ENCODE results near the gene WDR74. TPM values are rescaled to one million over a fixed set of nuclear protein-coding genes. Genes with fewer than 3 reads are reported as not detected.

The WDR74 gene
- total and polyA plus RNA-seq, 2 of the 13 experiments (the other 11 are each of a cell fraction or from before 2014, with no cell fraction given): 77.0 to 83.3 TPM

DNA sequence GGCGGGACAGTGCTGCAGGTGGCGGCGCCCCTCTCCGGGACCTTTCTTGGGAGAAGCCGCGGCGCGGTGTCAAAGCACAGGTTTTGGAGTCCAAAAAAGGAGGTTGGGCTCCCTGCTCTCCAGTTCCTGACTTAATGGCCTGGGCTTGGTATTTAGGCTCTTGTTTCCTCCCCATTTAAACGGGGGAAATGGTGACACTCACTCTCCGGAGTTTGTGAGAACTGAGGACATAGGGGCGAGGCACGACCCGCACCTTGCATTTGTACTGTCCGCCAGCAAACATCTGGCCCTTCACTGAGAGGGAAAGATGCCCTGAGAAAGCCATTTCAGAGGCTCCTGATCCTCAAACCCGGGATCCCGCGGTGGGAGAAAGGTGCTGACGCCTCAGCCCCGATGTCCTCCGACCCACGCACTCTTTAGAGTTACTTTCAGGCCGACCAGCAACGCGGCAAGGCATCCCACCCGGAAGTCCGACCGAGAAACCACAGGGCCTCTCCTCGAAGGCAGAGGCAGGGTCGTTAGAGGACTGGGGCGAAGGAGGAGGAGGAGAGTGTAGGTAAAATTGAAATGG is 2.9 kb upstream of the WDR74 start (continued):
- TF ChIP-seq MTA1 (CRISPR knock-in tag; IDR thresholded peaks at IDR 0.05; ENCODE audit: borderline replicate concordance): 0 out of 2 replicates have a peak, but pooled peaks have one; percentile 13
- TF ChIP-seq HDAC1 (CRISPR knock-in tag; IDR thresholded peaks at IDR 0.05): 0 out of 2 replicates have a peak, but pooled peaks have one; percentile 41

DNA sequence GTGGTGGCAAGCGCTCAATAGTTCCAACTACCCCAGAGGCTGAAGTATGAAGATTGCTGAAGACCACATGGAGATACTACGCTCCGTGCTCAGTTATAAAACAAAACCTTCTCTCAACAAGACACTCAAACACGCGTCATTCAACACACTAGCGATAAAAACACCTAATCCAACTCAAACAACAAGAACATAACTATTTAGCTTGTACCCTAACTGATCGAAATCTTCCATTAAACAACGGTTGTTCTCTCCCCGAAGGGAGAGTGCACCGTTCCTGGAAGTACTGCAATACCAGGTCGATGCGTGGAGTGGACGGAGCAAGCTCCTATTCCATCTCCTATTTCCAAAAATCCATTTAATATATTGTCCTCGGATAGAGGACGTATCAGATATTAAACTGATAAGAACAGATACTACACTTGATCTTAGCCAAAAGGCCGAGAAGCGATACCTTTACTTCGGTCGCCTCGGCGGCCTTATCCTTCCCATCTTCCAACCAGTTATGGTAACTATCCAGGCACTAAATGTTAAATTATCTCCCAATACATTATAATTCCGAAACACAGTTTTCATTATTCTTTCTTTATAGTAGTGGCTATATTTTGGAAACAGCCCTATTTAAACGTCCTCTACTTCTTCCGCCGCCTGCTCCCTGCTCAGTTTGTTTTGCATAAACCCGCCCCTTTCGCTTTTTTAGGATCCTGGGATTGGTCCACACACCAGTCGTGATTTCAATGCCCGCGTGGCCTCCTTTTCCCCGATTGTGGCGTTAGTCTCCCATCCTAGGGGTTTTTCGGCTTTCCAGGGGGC is 2.2 kb upstream of the WDR74 start:
- DNase-seq (ENCODE audit: low spot score) (peak; percentile 98), ATAC-seq (peak; percentile 78), FAIRE-seq (peak; percentile 100)
- peak overlapping the region; percentile 94 for H3K4me2 ChIP-seq (ENCODE audit: low read depth, low read length)
- no peaks in the 10 kb centered on the region for H4K20me1 ChIP-seq (ENCODE audit: insufficient read depth, low read length)
- H3K79me2 ChIP-seq (ENCODE audit: insufficient read depth, low read length): peaks cover 20% of the 10 kb centered on the region
- peak overlapping the region; percentile 85 to 100 (median 97) for H3K4me3 ChIP-seq (replicated peaks in 1 of 3; ENCODE audit: insufficient read depth in 1 of 3, low read depth in 2 of 3, low read length in 3 of 3)
- TSS peak; percentile 93 for BruUV-seq (replicated peaks)
- no peaks in the 10 kb centered on the region; a peak in 1 of 5 replicates for H3K27me3 ChIP-seq (ENCODE audit: control insufficient read depth in 1 of 2, insufficient read depth in 2 of 2, low read length in 2 of 2)
- WGBS (ENCODE audit: low lambda C conversion rate): under 1% methylated on average over 33 of the region's 33 CpGs
- no peaks in the 10 kb centered on the region for H3K9me3 ChIP-seq (ENCODE audit: low read length)
- intact Hi-C loops (cut with micrococcal nuclease; ENCODE audit: unreplicated experiment): loop anchor here (1.0 to 5.0 kb wide), 3 partner anchors 10 to 114 kb away; partner anchors contain the start of genes HNRNPUL2, TMEM179B and TTC9C
- ChIA-PET POLR2A (interaction anchor here (0.6 to 3.4 kb wide), 55 partner anchors 9 to 1343 kb away, joined by 3 to 362 read pairs (median 7); partner anchors contain the start of genes AHNAK, B3GAT3, C11orf98 and CSKMT), CTCF (ENCODE audit: low intra/inter-chr PET ratio, low total read pairs) (no interaction called here)
- in situ Hi-C loops (cut with HindIII; ENCODE audit: extremely low pct_ligation_motif_present, low pct_unique_long_range_greater_than_20kb): no loop called here
- H3K36me3 ChIP-seq (replicated peaks in 1 of 2; ENCODE audit: control insufficient read depth in 1 of 2, insufficient read depth in 2 of 2, low read length in 2 of 2): peaks cover 2 to 6% of the 10 kb centered on the region in 2 experiments; a peak in 3 of 5 replicates
- no peak overlapping the region for H2AFZ ChIP-seq (ENCODE audit: low read length)
- peaks cover 43% of the 10 kb centered on the region for H3K4me1 ChIP-seq (ENCODE audit: insufficient read depth, low read length)
- peak overlapping the region; percentile 94 for H3K9ac ChIP-seq (ENCODE audit: insufficient read depth, low read depth, low read length)
- peak overlapping the region; percentile 98 for H3K27ac ChIP-seq (ENCODE audit: extremely low read length, insufficient read depth, low read length)
- no peak for TF ChIP-seq ZBTB42 (CRISPR knock-in tag; IDR thresholded peaks at IDR 0.05)
- TF ChIP-seq ZNF530 (CRISPR knock-in tag; IDR thresholded peaks at IDR 0.05; ENCODE audit: low read depth): no peak
- TF ChIP-seq ZNF501 (CRISPR knock-in tag; IDR thresholded peaks at IDR 0.05): no peak
- TF ChIP-seq, protein P1, sequence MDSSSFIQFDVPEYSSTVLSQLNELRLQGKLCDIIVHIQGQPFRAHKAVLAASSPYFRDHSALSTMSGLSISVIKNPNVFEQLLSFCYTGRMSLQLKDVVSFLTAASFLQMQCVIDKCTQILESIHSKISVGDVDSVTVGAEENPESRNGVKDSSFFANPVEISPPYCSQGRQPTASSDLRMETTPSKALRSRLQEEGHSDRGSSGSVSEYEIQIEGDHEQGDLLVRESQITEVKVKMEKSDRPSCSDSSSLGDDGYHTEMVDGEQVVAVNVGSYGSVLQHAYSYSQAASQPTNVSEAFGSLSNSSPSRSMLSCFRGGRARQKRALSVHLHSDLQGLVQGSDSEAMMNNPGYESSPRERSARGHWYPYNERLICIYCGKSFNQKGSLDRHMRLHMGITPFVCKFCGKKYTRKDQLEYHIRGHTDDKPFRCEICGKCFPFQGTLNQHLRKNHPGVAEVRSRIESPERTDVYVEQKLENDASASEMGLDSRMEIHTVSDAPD (CRISPR knock-in tag; IDR thresholded peaks at IDR 0.05): no peak; the same call in 1 of the 2 replicates
- TF ChIP-seq JUND (CRISPR knock-in tag; IDR thresholded peaks at IDR 0.05): peak; percentile 67
- no peak for TF ChIP-seq CEBPB (IDR thresholded peaks at IDR 0.05; ENCODE audit: borderline replicate concordance, low read depth, low read length)
- TF ChIP-seq ETV6 (CRISPR knock-in tag; conservative IDR thresholded peaks at IDR 0.05): peak; percentile 98
- no peak for TF ChIP-seq MEIS1 (CRISPR knock-in tag; IDR thresholded peaks at IDR 0.05; ENCODE audit: borderline replicate concordance)
- TF ChIP-seq ZMYM3 (CRISPR knock-in tag; IDR thresholded peaks at IDR 0.05): no peak
- peak; percentile 88 for TF ChIP-seq MEF2D (CRISPR knock-in tag; IDR thresholded peaks at IDR 0.05)
- TF ChIP-seq, protein P2, sequence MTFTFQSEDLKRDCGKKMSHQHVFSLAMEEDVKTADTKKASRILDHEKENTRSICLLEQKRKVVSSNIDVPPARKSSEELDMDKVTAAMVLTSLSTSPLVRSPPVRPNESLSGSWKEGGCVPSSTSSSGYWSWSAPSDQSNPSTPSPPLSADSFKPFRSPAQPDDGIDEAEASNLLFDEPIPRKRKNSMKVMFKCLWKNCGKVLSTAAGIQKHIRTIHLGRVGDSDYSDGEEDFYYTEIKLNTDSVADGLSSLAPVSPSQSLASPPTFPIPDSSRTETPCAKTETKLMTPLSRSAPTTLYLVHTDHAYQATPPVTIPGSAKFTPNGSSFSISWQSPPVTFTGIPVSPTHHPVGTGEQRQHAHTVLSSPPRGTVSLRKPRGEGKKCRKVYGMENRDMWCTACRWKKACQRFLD (CRISPR knock-in tag; IDR thresholded peaks at IDR 0.05; ENCODE audit: borderline replicate concordance): no peak
- TF ChIP-seq HMGA1 (CRISPR knock-in tag; conservative IDR thresholded peaks at IDR 0.05): no peak
- no peak for TF ChIP-seq ELF4 (CRISPR knock-in tag; IDR thresholded peaks at IDR 0.05; ENCODE audit: borderline replicate concordance)
- TF ChIP-seq, protein P3, sequence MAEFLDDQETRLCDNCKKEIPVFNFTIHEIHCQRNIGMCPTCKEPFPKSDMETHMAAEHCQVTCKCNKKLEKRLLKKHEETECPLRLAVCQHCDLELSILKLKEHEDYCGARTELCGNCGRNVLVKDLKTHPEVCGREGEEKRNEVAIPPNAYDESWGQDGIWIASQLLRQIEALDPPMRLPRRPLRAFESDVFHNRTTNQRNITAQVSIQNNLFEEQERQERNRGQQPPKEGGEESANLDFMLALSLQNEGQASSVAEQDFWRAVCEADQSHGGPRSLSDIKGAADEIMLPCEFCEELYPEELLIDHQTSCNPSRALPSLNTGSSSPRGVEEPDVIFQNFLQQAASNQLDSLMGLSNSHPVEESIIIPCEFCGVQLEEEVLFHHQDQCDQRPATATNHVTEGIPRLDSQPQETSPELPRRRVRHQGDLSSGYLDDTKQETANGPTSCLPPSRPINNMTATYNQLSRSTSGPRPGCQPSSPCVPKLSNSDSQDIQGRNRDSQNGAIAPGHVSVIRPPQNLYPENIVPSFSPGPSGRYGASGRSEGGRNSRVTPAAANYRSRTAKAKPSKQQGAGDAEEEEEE (CRISPR knock-in tag; IDR thresholded peaks at IDR 0.05; ENCODE audit: borderline replicate concordance): no peak
- TF ChIP-seq MYC (CRISPR knock-in tag; IDR thresholded peaks at IDR 0.05; ENCODE audit: borderline replicate concordance): peak; percentile 1; the same call in 1 of the 2 replicates

Data from HepG2 (cell line).